Right lobe of liver (tissue), 4 donors: Measurements from ENCODE around the gene TAGAP.

Source experiments
- CTCF ChIP-seq, 4 donors: fragments of 200-600 bp in 3 of 4; fragments of 450-650 bp in 1 of 4; IDR thresholded peaks; one replicate each; pipeline versions ENCODE4 v1.5.1 to v1.8.0; 2016 to 2022; ENCODE audit warnings: antibody characterized with exemption in 4 of 4, mild to moderate bottlenecking in 2 of 4
- POLR2A ChIP-seq: fragments of 450-650 bp; IDR thresholded peaks from one replicate; pipeline ENCODE4 v1.6.1; 2017; ENCODE audit warnings: antibody characterized with exemption, mild to moderate bottlenecking
- donor health status: DM: no; HTN: no; CAD: no.
- donor health status: DM: no; HTN: no; CAD: no.
- donor health status: DM: no; HTN: yes; CAD: no.

GRCh38 chr6:159068904-159069578, 24.2 kb upstream of the TAGAP start:
- no peak for TF ChIP-seq POLR2A
- TF ChIP-seq CTCF (IDR thresholded peaks at IDR 0.05) = no peak
